Liver (tissue), 3 donors: ENCODE measurements around the gene CLPTM1.
"Not testable (repeated sequence)": the region's sequence is repeated elsewhere in the genome, so short reads cannot be mapped to it uniquely, and the experiment has no call there.

ENCODE experiments used
- CTCF ChIP-seq: fragments of 150-350 bp; IDR thresholded peaks from 2 replicates; pipeline ENCODE4 v1.5.1; 2017; ENCODE audit warnings: improper control_type of control experiment, low read depth, low read length; ENCODE audit not compliant: missing input control
- GABPA ChIP-seq, 2 donors: IDR thresholded peaks in 1 of 2; conservative IDR thresholded peaks in 1 of 2; 2 replicates each; pipeline ENCODE4 v1.6.1; 2016; ENCODE audit warnings: antibody characterized with exemption in 2 of 2, mild to moderate bottlenecking in 1 of 2, moderate library complexity in 1 of 2
- JUND ChIP-seq, 2 donors: IDR thresholded peaks; 2 replicates each; pipeline ENCODE4 v1.6.1; 2016; ENCODE audit warnings: antibody characterized with exemption in 2 of 2
- RAD21 ChIP-seq, 2 donors: IDR thresholded peaks; 2 replicates each; pipeline ENCODE4 v1.6.1; 2016; ENCODE audit warnings: antibody characterized with exemption in 2 of 2, mild to moderate bottlenecking in 2 of 2
- TF ChIP-seq, protein P1 (sequence below): IDR thresholded peaks from 2 replicates; pipeline ENCODE4 v1.6.1; 2016; ENCODE audit warnings: antibody characterized with exemption, mild to moderate bottlenecking
- donor health status: healthy.
- donor health status: healthy.

GRCh38 chr19:44911896-44912295 lies 43.3 kb upstream of the CLPTM1 start:
- not testable (repeated sequence) for TF ChIP-seq CTCF; RAD21 (IDR thresholded peaks at IDR 0.05); JUND (IDR thresholded peaks at IDR 0.05); GABPA (IDR thresholded peaks at IDR 0.05 in 1 of 2, conservative IDR thresholded peaks at IDR 0.05 in 1 of 2)
- TF ChIP-seq, protein P1, sequence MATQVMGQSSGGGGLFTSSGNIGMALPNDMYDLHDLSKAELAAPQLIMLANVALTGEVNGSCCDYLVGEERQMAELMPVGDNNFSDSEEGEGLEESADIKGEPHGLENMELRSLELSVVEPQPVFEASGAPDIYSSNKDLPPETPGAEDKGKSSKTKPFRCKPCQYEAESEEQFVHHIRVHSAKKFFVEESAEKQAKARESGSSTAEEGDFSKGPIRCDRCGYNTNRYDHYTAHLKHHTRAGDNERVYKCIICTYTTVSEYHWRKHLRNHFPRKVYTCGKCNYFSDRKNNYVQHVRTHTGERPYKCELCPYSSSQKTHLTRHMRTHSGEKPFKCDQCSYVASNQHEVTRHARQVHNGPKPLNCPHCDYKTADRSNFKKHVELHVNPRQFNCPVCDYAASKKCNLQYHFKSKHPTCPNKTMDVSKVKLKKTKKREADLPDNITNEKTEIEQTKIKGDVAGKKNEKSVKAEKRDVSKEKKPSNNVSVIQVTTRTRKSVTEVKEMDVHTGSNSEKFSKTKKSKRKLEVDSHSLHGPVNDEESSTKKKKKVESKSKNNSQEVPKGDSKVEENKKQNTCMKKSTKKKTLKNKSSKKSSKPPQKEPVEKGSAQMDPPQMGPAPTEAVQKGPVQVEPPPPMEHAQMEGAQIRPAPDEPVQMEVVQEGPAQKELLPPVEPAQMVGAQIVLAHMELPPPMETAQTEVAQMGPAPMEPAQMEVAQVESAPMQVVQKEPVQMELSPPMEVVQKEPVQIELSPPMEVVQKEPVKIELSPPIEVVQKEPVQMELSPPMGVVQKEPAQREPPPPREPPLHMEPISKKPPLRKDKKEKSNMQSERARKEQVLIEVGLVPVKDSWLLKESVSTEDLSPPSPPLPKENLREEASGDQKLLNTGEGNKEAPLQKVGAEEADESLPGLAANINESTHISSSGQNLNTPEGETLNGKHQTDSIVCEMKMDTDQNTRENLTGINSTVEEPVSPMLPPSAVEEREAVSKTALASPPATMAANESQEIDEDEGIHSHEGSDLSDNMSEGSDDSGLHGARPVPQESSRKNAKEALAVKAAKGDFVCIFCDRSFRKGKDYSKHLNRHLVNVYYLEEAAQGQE = not testable (repeated sequence)
